NCI-H460 (cell line): ENCODE results near the gene PRSS22. TPM values are rescaled to one million over a fixed set of nuclear protein-coding genes. Genes with fewer than 3 reads are reported as not detected.

ENCODE experiments used
- DNase-seq: peaks from one replicate; pipeline ENCODE4 v3.0.0-alpha.2; 2016; ENCODE audit warnings: low read depth; ENCODE audit errors: extremely low read depth
- total RNA-seq: library from RNA; depleted of rRNA; stranded (reverse); fragments of >200 nt; shearing (Covaris generic); gene quantifications from 2 replicates; pipeline ENCODE4 v1.2.3, GENCODE V29; 2014; rRNA removed

Gene PRSS22
- total RNA-seq, 1 experiment from 2014 or later = not detected

DNA sequence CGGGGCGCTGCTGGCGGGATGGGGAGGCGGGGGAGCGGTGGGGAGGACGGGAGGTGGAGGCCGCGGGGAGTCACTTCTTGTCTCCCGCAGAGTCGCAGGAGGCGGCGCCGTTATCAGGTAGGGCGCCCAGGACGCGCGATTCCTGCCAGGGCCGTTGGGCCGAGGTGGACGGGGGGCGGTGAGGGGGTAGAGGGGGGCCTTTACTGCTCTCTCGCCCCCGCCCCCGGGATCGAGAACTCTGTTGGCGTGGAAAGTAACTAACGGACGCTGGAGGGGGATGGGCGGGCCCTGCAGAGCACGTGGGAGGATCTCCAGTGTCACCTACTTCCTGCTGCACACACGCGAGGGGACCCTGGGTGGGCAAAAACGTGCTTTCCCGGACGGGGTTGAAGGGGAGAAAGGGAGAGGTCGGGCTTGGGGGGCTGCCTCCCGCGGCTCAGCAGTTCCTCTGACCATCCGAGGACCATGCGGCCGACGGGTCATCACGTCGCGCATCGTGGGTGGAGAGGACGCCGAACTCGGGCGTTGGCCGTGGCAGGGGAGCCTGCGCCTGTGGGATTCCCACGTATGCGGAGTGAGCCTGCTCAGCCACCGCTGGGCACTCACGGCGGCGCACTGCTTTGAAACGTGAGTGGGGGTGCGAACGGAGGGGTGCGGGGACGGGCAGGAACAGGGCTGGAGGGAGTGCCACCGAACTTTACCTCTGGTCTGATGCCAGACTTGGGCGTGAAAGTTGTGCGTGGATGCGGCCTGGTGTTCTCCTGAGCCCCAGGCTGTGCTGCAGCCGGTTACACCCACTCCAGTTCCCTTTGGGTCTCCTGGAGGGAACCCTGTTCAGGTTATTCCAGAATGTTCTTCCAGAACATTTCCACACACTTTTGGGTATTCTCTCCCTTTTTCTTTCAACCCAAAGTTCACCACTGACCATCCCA is 40.4 kb downstream of the PRSS22 start:
- no peak for DNase-seq

GRCh38 chr16:2816751-2817339 is 41.1 kb downstream of the PRSS22 start, which contains the start of gene PRSS21:
Gene PRSS21, plus strand, starts transcription at chr16:2817237. Its CDS starts 32 bp downstream, at chr16:2817269.
- DNase-seq = no peak

DNA sequence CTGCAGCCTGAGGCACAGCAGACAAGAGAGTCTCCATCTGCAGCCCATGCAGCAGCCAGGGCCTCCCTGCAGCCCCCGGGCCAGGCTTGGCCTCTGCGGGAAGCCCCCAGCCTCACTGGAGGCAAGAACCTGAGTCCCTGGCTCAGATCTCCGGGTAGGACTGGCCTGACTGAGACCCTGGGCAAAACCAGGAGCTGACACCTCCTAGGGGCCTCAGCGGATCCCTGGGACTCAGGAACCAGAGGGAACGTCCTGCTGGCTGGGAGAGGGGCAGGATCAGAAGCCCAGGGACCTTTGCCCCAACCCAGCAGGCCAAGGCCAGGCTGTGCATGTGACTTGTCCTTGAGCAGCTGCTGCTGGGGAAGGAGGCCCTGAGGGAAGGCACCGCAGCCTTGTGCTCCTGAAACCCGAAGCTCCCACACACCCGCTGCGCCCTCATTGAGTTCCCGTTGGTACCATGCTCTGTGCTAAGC is 42.6 kb downstream of the PRSS22 start:
- DNase-seq = no peak

GRCh38 chr16:2814551-2815298 is 43.2 kb downstream of the PRSS22 start:
- no peak for DNase-seq

DNA sequence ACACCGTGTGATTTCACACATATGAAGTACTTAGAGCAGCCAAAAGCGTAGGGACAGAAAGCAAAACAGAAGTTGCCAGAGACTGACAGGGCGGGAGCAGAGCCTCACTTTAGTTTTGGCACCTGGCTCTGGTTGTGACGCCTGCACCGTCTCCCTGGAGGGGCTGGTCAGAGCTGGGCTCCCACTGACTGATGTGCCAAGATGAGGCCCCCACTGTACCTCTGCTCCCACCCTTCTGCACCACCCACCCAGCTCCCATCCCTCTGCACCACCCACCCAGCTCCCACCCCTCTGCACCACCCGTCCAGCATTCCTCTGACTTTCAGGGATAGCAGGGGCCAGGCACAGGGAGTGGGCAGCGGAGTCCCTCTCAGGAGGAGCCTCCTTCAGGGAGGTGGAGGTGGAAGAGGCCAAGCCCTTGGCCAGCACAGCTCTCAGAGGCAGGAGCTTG is 44.2 kb downstream of the PRSS22 start:
- DNase-seq = no peak

- no peak for DNase-seq
These were observed 46.1 kb downstream of the PRSS22 start for GRCh38 chr16:2811703-2812471.

GRCh38 chr16:2810651-2811050 is 47.3 kb downstream of the PRSS22 start:
- DNase-seq = no peak

GRCh38 chr16:2809149-2809760 is 48.7 kb downstream of the PRSS22 start:
- no peak for DNase-seq

DNA sequence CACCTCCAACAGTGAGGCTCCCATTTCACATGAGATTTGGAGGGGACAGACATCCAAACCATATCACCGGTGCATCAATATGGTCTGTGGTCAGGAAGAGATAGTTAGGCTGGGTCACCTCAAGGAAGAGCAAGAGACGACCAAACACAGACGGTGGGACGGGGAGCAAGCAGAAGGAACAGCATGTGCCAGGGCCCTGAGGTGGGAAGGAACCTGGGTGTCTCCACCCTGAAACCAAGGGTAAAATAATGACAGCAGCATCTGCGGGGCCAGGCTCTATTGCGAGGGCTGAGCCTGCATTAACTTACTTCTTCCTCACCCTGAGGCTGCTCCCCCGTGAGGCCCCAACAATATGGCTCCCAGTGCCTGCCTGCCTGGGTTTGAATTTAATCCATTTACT is 49.8 kb downstream of the PRSS22 start:
- no peak for DNase-seq

DNA sequence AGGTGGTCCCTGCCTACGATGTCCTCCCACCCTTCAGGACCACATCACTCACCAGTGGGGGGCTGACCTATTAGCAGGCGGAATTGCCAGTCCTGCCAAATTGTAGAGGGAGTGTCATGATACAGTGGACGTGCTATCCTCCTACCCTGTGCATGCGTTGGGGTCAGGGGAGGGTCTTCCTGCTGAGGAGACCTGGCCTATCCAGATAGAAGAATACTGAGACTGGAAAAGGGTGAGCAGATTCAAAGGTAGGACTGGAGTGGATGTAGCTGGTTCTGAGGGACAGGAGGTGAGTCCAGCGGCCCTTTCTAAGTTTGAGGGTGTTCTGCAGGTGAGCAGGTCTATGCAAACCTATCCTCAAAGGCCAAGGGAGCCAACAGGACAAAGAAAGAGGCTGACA is 51.7 kb downstream of the PRSS22 start:
- DNase-seq = no peak

- DNase-seq = no peak
These were observed 53.2 kb downstream of the PRSS22 start for GRCh38 chr16:2804728-2805127.

GRCh38 chr16:2803545-2804195 is 54.3 kb downstream of the PRSS22 start:
- no peak for DNase-seq

Other genes starting within 250 kb of the PRSS22 start
- gene KCTD5, start 175.6 kb downstream of the PRSS22 start, total RNA-seq = 35.4 and 36.4 TPM in 2 replicates
- 3.0 and 3.8 TPM in 2 replicates for gene PRSS27, start 137.9 kb downstream of the PRSS22 start, total RNA-seq
- 63.3 and 94.6 TPM in 2 replicates for gene SRRM2, start 105.5 kb downstream of the PRSS22 start, total RNA-seq
- 125 and 162 TPM in 2 replicates for gene ELOB, start 80.9 kb downstream of the PRSS22 start, total RNA-seq
- not detected in 2 replicates for gene PRSS33, start 70.6 kb downstream of the PRSS22 start, total RNA-seq
- gene PRSS41, start 59.7 kb downstream of the PRSS22 start, total RNA-seq = not detected in 2 replicates
- gene PRSS21, start 40.9 kb downstream of the PRSS22 start, total RNA-seq = not detected in 2 replicates
- gene ZG16B, start 27.9 kb downstream of the PRSS22 start, total RNA-seq = 13.8 and 18.7 TPM in 2 replicates
- 80.1 and 88.9 TPM in 2 replicates for gene FLYWCH2, start 25.0 kb upstream of the PRSS22 start, total RNA-seq
- 26.6 and 29.4 TPM in 2 replicates for gene FLYWCH1, start 53.8 kb upstream of the PRSS22 start, total RNA-seq
- gene KREMEN2, start 106.1 kb upstream of the PRSS22 start, total RNA-seq = 1.5 and 2.7 TPM in 2 replicates
- gene PAQR4, start 111.2 kb upstream of the PRSS22 start, total RNA-seq = 19.0 and 24.4 TPM in 2 replicates
- gene PKMYT1, start 122.3 kb upstream of the PRSS22 start, total RNA-seq = 14.8 and 18.9 TPM in 2 replicates
- 0.05 and 0.14 TPM in 2 replicates for gene CLDN9, start 154.8 kb upstream of the PRSS22 start, total RNA-seq
- not detected in 2 replicates for gene CLDN6, start 160.0 kb upstream of the PRSS22 start, total RNA-seq
- 249 and 347 TPM in 2 replicates for gene TNFRSF12A, start 162.2 kb upstream of the PRSS22 start, total RNA-seq
- gene HCFC1R1, start 165.8 kb upstream of the PRSS22 start, total RNA-seq = 29.3 and 33.4 TPM in 2 replicates
- 30.3 and 35.2 TPM in 2 replicates for gene THOC6, start 165.9 kb upstream of the PRSS22 start, total RNA-seq
- not detected in 2 replicates for gene BICDL2, start 178.8 kb upstream of the PRSS22 start, total RNA-seq
- 0.14 and 0.25 TPM in 2 replicates for gene MMP25, start 188.4 kb upstream of the PRSS22 start, total RNA-seq
- 0.38 and 0.47 TPM in 2 replicates for gene IL32, start 207.5 kb upstream of the PRSS22 start, total RNA-seq
- 0.05 and 0.38 TPM in 2 replicates for gene ZSCAN10, start 241.1 kb upstream of the PRSS22 start, total RNA-seq